ENCODE results near the gene MAPK8IP1.

DNA sequence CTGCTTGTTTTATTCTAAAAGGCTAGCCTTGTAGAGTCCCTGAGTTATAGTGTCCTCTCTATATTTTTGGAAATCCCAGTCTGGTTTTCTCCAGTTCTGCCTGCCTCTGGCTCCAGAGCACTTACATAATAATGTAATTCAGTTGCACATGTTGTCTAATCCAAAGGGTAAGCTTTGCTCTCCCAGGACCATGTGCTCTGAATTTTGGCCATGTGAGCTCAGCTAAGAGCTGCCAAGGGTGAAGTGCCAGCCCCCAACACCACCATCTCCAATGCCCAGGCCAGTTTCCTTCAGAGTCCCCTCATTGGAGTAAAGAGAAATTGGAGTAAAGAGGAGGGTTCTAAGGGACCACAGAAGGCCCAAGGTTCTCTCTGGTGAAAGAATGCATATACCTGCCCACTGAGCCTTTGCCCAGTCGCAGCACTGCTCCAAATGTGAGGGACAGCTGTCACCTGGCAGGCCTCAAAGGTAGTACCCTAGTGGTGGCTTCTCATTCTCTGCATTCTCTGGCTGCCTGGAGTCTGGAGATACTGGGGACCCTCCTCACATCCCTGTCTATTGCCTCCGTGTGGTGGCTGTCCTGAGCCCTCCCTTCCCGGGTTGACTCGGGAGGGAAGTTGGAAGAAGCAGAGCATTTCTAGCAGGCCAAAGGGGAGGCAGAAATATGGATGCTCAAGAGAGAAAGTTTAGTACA is 33.3 kb upstream of the MAPK8IP1 start:
- TF ChIP-seq, protein P1, sequence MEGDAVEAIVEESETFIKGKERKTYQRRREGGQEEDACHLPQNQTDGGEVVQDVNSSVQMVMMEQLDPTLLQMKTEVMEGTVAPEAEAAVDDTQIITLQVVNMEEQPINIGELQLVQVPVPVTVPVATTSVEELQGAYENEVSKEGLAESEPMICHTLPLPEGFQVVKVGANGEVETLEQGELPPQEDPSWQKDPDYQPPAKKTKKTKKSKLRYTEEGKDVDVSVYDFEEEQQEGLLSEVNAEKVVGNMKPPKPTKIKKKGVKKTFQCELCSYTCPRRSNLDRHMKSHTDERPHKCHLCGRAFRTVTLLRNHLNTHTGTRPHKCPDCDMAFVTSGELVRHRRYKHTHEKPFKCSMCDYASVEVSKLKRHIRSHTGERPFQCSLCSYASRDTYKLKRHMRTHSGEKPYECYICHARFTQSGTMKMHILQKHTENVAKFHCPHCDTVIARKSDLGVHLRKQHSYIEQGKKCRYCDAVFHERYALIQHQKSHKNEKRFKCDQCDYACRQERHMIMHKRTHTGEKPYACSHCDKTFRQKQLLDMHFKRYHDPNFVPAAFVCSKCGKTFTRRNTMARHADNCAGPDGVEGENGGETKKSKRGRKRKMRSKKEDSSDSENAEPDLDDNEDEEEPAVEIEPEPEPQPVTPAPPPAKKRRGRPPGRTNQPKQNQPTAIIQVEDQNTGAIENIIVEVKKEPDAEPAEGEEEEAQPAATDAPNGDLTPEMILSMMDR (IDR thresholded peaks at IDR 0.05) = no peak
- TF ChIP-seq POLR2A (IDR thresholded peaks at IDR 0.05) (no peak), POLR2AphosphoS5 (IDR thresholded peaks at IDR 0.05) (no peak), EP300 (IDR thresholded peaks at IDR 0.05) (no peak)

All from gastroesophageal sphincter (tissue), 3 donors.